ENCODE results near the gene RNF144B. TPM values are rescaled to one million over a fixed set of nuclear protein-coding genes. Genes with fewer than 3 reads are reported as not detected.

Gene RNF144B
- total and polyA plus RNA-seq, 10 of the 15 experiments (the other 5 are each of a cell fraction or from before 2014, with no cell fraction given): 0.03 to 0.18 (median 0.14) TPM

- Histone ChIP-seq H4K20me1 (ENCODE audit: control insufficient read depth, insufficient read depth) (no peaks in the 10 kb centered on the region), H3K4me1 (ENCODE audit: control insufficient read depth, insufficient read depth, low read length) (peaks cover 8% of the 10 kb centered on the region; the same call in 1 of the 2 replicates), H3K79me2 (ENCODE audit: control insufficient read depth, insufficient read depth, low read length) (no peaks in the 10 kb centered on the region), H3K27ac (ENCODE audit: control insufficient read depth, insufficient read depth) (no peak overlapping the region), H2AFZ (ENCODE audit: control insufficient read depth, low read depth, low read length) (no peak overlapping the region), H3K4me2 (ENCODE audit: control insufficient read depth, insufficient read depth) (no peak overlapping the region), H3K4me3 (no peak overlapping the region), H3K9me3 (replicated peaks; ENCODE audit: control insufficient read depth, insufficient read depth, low read length) (no peaks in the 10 kb centered on the region), H3K36me3 (ENCODE audit: control insufficient read depth in 2 of 2, insufficient read depth in 2 of 2, low read length in 1 of 2) (no peaks in the 10 kb centered on the region), H3K9ac (ENCODE audit: control insufficient read depth, insufficient read depth, low read length) (no peak overlapping the region), H3K27me3 (replicated peaks in 1 of 2; ENCODE audit: control insufficient read depth in 2 of 2, insufficient read depth in 2 of 2, low read length in 1 of 2) (no peaks in the 10 kb centered on the region; a peak in 1 of 4 replicates)
- no peak for ATAC-seq
- in situ Hi-C loops (cut with MboI): no loop called here
- no TSS peak for BruUV-seq (replicated peaks)
- FAIRE-seq: no peak
- ChIA-PET POLR2A (interaction anchor here (1.1 kb wide), 1 partner anchor 142 kb away, joined by 4 read pairs; no protein-coding TSS in a partner anchor), RAD21 (ENCODE audit: unreplicated experiment) (no interaction called here), SMC1A (ENCODE audit: uncharacterized antibody, unreplicated experiment) (interaction anchor here (1.9 kb wide), 1 partner anchor 156 kb away, joined by 6 read pairs; no protein-coding TSS in a partner anchor), CTCF (no interaction called here)
- WGBS (ENCODE audit: insufficient coverage, insufficient replicate concordance, low lambda C conversion rate, missing lambda C conversion rate): 31% methylated on average over 4 of the region's 4 CpGs
- DNase-seq (ENCODE audit: low read depth, low spot score): no peak
- intact Hi-C loops (cut with micrococcal nuclease; ENCODE audit: unreplicated experiment): no loop called here
- TF ChIP-seq POLR2AphosphoS5 (IDR thresholded peaks at IDR 0.05; ENCODE audit: low read length): no peak
- no peak for TF ChIP-seq SUPT20H (IDR thresholded peaks at IDR 0.05; ENCODE audit: borderline replicate concordance, control insufficient read depth, low read depth, low read length)
- no peak for TF ChIP-seq RAD21 (IDR thresholded peaks at IDR 0.05; ENCODE audit: insufficient read depth, low read depth, low read length)
- TF ChIP-seq MAX (IDR thresholded peaks at IDR 0.05; ENCODE audit: low read depth, low read length): no peak
- TF ChIP-seq GABPA (IDR thresholded peaks at IDR 0.05; ENCODE audit: low read depth): no peak
- no peak for TF ChIP-seq RELA (IDR thresholded peaks at IDR 0.05; ENCODE audit: borderline replicate concordance, partially characterized antibody)
- TF ChIP-seq USF2 (IDR thresholded peaks at IDR 0.05; ENCODE audit: borderline replicate concordance, low read depth, low read length): no peak
- TF ChIP-seq CBX5 (IDR thresholded peaks at IDR 0.05; ENCODE audit: low read depth): no peak
- TF ChIP-seq ZZZ3 (IDR thresholded peaks at IDR 0.05; ENCODE audit: control insufficient read depth, insufficient read length, low read depth): no peak
- TF ChIP-seq SP1 (IDR thresholded peaks at IDR 0.05; ENCODE audit: low read depth, low read length): no peak
- TF ChIP-seq SREBF1 (IDR thresholded peaks at IDR 0.05; ENCODE audit: low read length): no peak
- no peak for TF ChIP-seq MEF2A (IDR thresholded peaks at IDR 0.05; ENCODE audit: insufficient read depth, low read depth, low read length)
- TF ChIP-seq ZNF592 (IDR thresholded peaks at IDR 0.05): no peak
- TF ChIP-seq RAD51 (IDR thresholded peaks at IDR 0.05): no peak
- TF ChIP-seq SIN3A (IDR thresholded peaks at IDR 0.05; ENCODE audit: low read depth, low read length): no peak
- TF ChIP-seq PBX3 (IDR thresholded peaks at IDR 0.05; ENCODE audit: insufficient replicate concordance, low read depth, low read length): no peak
Measured at GRCh38 chr6:18347021-18347577, 40.1 kb upstream of the RNF144B start.
